ENCODE data around the gene EXOC3L2.
"Not testable (repeated sequence)": the region's sequence is repeated elsewhere in the genome, so short reads cannot be mapped to it uniquely, and the experiment has no call there.

EXOC3L2 gene

GRCh38 chr19:45255611-45256157 is 10.5 kb upstream of the EXOC3L2 start:
- DNase-seq, result no peak

- no peak for DNase-seq
These were observed 8.9 kb upstream of the EXOC3L2 start for GRCh38 chr19:45254044-45254531.

- DNase-seq, result peak; percentile 15
These were observed 8.3 kb upstream of the EXOC3L2 start for GRCh38 chr19:45253396-45254027.

GRCh38 chr19:45251452-45252354 is 6.5 kb upstream of the EXOC3L2 start:
- DNase-seq, result no peak

- peak; percentile 35 for DNase-seq
These were observed 5.7 kb upstream of the EXOC3L2 start, which contains the start of gene MARK4 for GRCh38 chr19:45250832-45251451. TSS of gene MARK4 (plus strand) at chr19:45251271. CDS start at chr19:45251589, 318 bp downstream.

GRCh38 chr19:45250216-45250831 is 5.1 kb upstream of the EXOC3L2 start:
- DNase-seq, result no peak

GRCh38 chr19:45249261-45250033 is 4.2 kb upstream of the EXOC3L2 start:
- DNase-seq, result no peak

GRCh38 chr19:45247136-45247535 is 1.9 kb upstream of the EXOC3L2 start:
- no peak for DNase-seq

GRCh38 chr19:45245826-45246225 is 619 bp upstream of the EXOC3L2 start:
- no peak for DNase-seq

GRCh38 chr19:45244133-45244794 is 943 bp downstream of the EXOC3L2 start:
- no peak for DNase-seq

GRCh38 chr19:45243144-45243732 is 2.0 kb downstream of the EXOC3L2 start:
- no peak for DNase-seq

- no peak for DNase-seq
These were observed 6.7 kb downstream of the EXOC3L2 start for GRCh38 chr19:45238556-45238955.

- no peak for DNase-seq
These were observed 9.7 kb downstream of the EXOC3L2 start for GRCh38 chr19:45235485-45235884.

- no peak for DNase-seq
These were observed 10.9 kb downstream of the EXOC3L2 start for GRCh38 chr19:45234089-45234869.

- no peak for DNase-seq
These were observed 13.3 kb downstream of the EXOC3L2 start for GRCh38 chr19:45231891-45232290.

- not testable (repeated sequence) for DNase-seq
These were observed 16.2 kb downstream of the EXOC3L2 start for GRCh38 chr19:45229056-45229455.

- no peak for DNase-seq
These were observed 20.6 kb downstream of the EXOC3L2 start for GRCh38 chr19:45224645-45225044.

- no peak for DNase-seq
These were observed 21.3 kb downstream of the EXOC3L2 start for GRCh38 chr19:45223879-45224278.

GRCh38 chr19:45222724-45223123 is 22.5 kb downstream of the EXOC3L2 start:
- DNase-seq, result no peak

All from hematopoietic multipotent progenitor cell treated with erythropoietin and hydrocortisone succinate and interleukin-3 and kit ligand, for 8 days (in vitro differentiated cells).